K562 (cell line): ENCODE data around the gene RAD50. TPM values are rescaled to one million over a fixed set of nuclear protein-coding genes. Genes with fewer than 3 reads are reported as not detected.

ENCODE experiments used
- BACH1 ChIP-seq: fragments of 200-800 bp; sonication (Bioruptor generic); IDR thresholded peaks from 2 replicates; pipeline ENCODE4 v1.6.1; 2016; ENCODE audit warnings: missing genetic modification characterization, missing compliant biosample characterization
- CREM ChIP-seq: IDR thresholded peaks from 2 replicates; pipeline ENCODE4 v1.6.1; 2014; ENCODE audit warnings: antibody characterized with exemption, low read depth
- ETS2 ChIP-seq: IDR thresholded peaks from 2 replicates; pipeline ENCODE4 v1.6.1; 2016; ENCODE audit warnings: borderline replicate concordance, missing genetic modification characterization, mild to moderate bottlenecking, moderate library complexity, missing compliant biosample characterization; ENCODE audit not compliant: poor library complexity, severe bottlenecking
- HDAC6 ChIP-seq: IDR thresholded peaks from 2 replicates; pipeline ENCODE4 v1.6.1; 2012; ENCODE audit warnings: low read depth, mild to moderate bottlenecking, control low read depth, inconsistent platforms, low read length, moderate library complexity
- HNRNPK ChIP-seq: fragments of 200-400 bp; formaldehyde crosslinking; IDR thresholded peaks from one replicate; pipeline ENCODE4 v1.6.1; 2018; ENCODE audit warnings: mild to moderate bottlenecking, low read depth, low read length; ENCODE audit not compliant: poor library complexity, severe bottlenecking
- IRF9 ChIP-seq: fragments of 450-650 bp; IDR thresholded peaks from 2 replicates; pipeline ENCODE4 v1.6.1; 2016; ENCODE audit warnings: missing biosample characterization, missing genetic modification characterization
- PHB ChIP-seq: fragments of 250-450 bp; sonication (Bioruptor Pico); IDR thresholded peaks from 2 replicates; pipeline ENCODE4 v1.5.0; 2021
- ZNF175 ChIP-seq: fragments of 200-800 bp; sonication (Bioruptor generic); IDR thresholded peaks from 2 replicates; pipeline ENCODE4 v1.6.1; 2016; ENCODE audit warnings: low read depth, mild to moderate bottlenecking, missing genetic modification characterization, missing compliant biosample characterization
- ZNF212 ChIP-seq: fragments of 450-650 bp; formaldehyde crosslinking; IDR thresholded peaks from 2 replicates; pipeline ENCODE4 v1.4.0; 2020; ENCODE audit warnings: mild to moderate bottlenecking
- polyA plus RNA-seq, 8 experiments: library from polyadenylated mRNA; depleted of rRNA in 4 of 8; stranded (reverse) in 5 of 8; unstranded in 3 of 8; fragments of >200 nt; fragmentation: Nextera tagmentation in 2 of 8; fragmentation: Illumina TruSeq in 1 of 8; extraction: Ambion mirVana in 2 of 8; extraction: Trizol in 1 of 8; gene quantifications; 2 replicates each; pipeline versions ENCODE4 v1.2.1 to v1.2.3, GENCODE V29; 2011 to 2014; ENCODE audit warnings: inconsistent platforms in 1 of 8, missing spikeins in 1 of 8
- total RNA-seq, 7 experiments: library from RNA; depleted of rRNA in 6 of 7; stranded (reverse); fragments of >200 nt in 6 of 7; fragmentation: Illumina TruSeq in 2 of 7; extraction: Trizol in 2 of 7; gene quantifications; 2 replicates each; pipeline versions ENCODE4 v1.2.1 to v1.2.3, GENCODE V29; 2011 to 2021; ENCODE audit warnings: low replicate concordance in 1 of 7
- TF ChIP-seq, protein P1 (sequence below): fragments of 250-450 bp; sonication (Bioruptor Pico); IDR thresholded peaks from 2 replicates; pipeline ENCODE4 v1.5.0; 2020; ENCODE audit warnings: mild to moderate bottlenecking
- TF ChIP-seq, protein P2 (sequence below), 2 experiments: IDR thresholded peaks; 2 replicates each; pipeline ENCODE4 v1.6.1; 2012; ENCODE audit warnings: improper control_type of control experiment in 2 of 2, low read depth in 2 of 2, low read length in 2 of 2, borderline replicate concordance in 1 of 2
- TF ChIP-seq, protein P3 (sequence below), 2 experiments: IDR thresholded peaks in 1 of 2; conservative IDR thresholded peaks in 1 of 2; 2 replicates each; pipeline ENCODE4 v1.6.1; 2016; ENCODE audit warnings: low read depth in 2 of 2, mild to moderate bottlenecking in 1 of 2, missing compliant biosample characterization in 1 of 2, missing genetic modification characterization in 1 of 2, moderate library complexity in 1 of 2
- TF ChIP-seq, protein P4 (sequence below), 3 experiments: IDR thresholded peaks in 2 of 3; conservative IDR thresholded peaks in 1 of 3; 2 replicates each; pipeline ENCODE4 v1.5.1; 2011 to 2012; ENCODE audit warnings: low read length in 3 of 3, mild to moderate bottlenecking in 3 of 3, control low read depth in 2 of 3, improper control_type of control experiment in 1 of 3, inconsistent platforms in 1 of 3, low read depth in 1 of 3, mixed read lengths in 1 of 3, moderate library complexity in 1 of 3; ENCODE audit not compliant: insufficient read depth in 2 of 3

RAD50 gene
- total and polyA plus RNA-seq, 9 of the 15 experiments (the other 6 are each of a cell fraction or from before 2014, with no cell fraction given) = 15.3 to 74.2 (median 44.1) TPM

DNA sequence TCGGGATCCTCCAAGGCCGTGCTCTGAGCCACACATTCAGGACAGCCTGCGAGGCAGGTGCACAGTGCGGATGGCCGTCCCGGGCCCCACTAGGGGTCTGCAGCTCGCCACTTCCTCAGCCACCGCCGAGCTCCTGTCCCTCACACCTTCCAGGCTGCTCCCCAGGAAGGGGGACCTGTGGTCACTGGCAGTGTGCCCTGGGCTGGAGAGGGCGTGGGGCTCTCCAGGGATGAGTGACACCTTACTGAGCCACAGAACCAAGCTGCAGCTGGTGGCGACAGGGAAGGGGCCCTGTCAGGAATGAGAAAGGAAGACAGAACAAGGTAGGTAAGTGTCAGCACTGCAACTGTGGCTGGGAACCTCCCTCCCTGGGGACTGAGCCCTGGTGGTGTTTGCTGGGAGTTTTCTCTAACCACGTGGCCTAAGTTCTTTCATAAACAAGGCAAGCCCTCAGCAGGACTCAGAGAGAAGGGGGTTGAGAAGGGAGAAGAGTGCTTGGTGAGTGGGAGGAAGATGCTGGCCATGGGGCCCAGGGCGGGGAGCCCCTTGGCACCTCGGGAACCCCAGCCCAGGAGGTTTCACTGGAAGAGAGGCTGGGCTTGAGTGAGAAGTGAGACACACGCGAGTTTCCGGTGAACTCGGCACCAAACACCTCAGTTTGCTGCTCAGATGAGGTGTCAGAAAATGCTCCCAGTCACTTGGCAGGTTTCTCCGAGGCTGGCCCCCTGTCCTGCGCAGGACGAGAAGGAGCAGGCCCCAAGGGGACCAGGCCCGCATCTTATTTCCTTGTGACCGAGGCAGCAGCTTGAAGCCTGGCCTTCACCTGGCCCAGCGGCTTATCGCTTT, 106.4 kb downstream of the RAD50 start (continued):
- TF ChIP-seq IRF9 (tag) (peak; percentile 26; the same call in 1 of the 2 replicates), ETS2 (tag) (no peak), HNRNPK (no peak), BACH1 (tag) (no peak), PHB (CRISPR knock-in tag) (0 out of 2 replicates have a peak, but pooled peaks have one; percentile 19), ZNF212 (no peak), CREM (0 out of 2 replicates have a peak, but pooled peaks have one; percentile 14), ZNF175 (peak; percentile 12; the same call in 1 of the 2 replicates), HDAC6 (no peak)
- TF ChIP-seq, protein P1, sequence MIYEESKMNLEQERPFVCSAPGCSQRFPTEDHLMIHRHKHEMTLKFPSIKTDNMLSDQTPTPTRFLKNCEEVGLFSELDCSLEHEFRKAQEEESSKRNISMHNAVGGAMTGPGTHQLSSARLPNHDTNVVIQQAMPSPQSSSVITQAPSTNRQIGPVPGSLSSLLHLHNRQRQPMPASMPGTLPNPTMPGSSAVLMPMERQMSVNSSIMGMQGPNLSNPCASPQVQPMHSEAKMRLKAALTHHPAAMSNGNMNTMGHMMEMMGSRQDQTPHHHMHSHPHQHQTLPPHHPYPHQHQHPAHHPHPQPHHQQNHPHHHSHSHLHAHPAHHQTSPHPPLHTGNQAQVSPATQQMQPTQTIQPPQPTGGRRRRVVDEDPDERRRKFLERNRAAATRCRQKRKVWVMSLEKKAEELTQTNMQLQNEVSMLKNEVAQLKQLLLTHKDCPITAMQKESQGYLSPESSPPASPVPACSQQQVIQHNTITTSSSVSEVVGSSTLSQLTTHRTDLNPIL (CRISPR knock-in tag) = no peak
- TF ChIP-seq, protein P2, sequence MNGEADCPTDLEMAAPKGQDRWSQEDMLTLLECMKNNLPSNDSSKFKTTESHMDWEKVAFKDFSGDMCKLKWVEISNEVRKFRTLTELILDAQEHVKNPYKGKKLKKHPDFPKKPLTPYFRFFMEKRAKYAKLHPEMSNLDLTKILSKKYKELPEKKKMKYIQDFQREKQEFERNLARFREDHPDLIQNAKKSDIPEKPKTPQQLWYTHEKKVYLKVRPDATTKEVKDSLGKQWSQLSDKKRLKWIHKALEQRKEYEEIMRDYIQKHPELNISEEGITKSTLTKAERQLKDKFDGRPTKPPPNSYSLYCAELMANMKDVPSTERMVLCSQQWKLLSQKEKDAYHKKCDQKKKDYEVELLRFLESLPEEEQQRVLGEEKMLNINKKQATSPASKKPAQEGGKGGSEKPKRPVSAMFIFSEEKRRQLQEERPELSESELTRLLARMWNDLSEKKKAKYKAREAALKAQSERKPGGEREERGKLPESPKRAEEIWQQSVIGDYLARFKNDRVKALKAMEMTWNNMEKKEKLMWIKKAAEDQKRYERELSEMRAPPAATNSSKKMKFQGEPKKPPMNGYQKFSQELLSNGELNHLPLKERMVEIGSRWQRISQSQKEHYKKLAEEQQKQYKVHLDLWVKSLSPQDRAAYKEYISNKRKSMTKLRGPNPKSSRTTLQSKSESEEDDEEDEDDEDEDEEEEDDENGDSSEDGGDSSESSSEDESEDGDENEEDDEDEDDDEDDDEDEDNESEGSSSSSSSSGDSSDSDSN (IDR thresholded peaks at IDR 0.05; ENCODE audit: borderline replicate concordance in 1 of 2, low read depth in 2 of 2, low read length in 2 of 2) = no peak
- TF ChIP-seq, protein P3, sequence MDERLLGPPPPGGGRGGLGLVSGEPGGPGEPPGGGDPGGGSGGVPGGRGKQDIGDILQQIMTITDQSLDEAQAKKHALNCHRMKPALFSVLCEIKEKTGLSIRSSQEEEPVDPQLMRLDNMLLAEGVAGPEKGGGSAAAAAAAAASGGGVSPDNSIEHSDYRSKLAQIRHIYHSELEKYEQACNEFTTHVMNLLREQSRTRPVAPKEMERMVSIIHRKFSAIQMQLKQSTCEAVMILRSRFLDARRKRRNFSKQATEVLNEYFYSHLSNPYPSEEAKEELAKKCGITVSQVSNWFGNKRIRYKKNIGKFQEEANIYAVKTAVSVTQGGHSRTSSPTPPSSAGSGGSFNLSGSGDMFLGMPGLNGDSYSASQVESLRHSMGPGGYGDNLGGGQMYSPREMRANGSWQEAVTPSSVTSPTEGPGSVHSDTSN (CRISPR knock-in tag; IDR thresholded peaks at IDR 0.05; ENCODE audit: low read depth) = 0 out of 2 replicates have a peak, but pooled peaks have one; percentile 33
- TF ChIP-seq, protein P3 (tag; conservative IDR thresholded peaks at IDR 0.05; ENCODE audit: low read depth) = peak; percentile 43; the same call in 1 of the 2 replicates
- TF ChIP-seq, protein P4, sequence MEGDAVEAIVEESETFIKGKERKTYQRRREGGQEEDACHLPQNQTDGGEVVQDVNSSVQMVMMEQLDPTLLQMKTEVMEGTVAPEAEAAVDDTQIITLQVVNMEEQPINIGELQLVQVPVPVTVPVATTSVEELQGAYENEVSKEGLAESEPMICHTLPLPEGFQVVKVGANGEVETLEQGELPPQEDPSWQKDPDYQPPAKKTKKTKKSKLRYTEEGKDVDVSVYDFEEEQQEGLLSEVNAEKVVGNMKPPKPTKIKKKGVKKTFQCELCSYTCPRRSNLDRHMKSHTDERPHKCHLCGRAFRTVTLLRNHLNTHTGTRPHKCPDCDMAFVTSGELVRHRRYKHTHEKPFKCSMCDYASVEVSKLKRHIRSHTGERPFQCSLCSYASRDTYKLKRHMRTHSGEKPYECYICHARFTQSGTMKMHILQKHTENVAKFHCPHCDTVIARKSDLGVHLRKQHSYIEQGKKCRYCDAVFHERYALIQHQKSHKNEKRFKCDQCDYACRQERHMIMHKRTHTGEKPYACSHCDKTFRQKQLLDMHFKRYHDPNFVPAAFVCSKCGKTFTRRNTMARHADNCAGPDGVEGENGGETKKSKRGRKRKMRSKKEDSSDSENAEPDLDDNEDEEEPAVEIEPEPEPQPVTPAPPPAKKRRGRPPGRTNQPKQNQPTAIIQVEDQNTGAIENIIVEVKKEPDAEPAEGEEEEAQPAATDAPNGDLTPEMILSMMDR (IDR thresholded peaks at IDR 0.05 in 2 of 3, conservative IDR thresholded peaks at IDR 0.05 in 1 of 3; ENCODE audit: insufficient read depth in 2 of 3, low read depth in 1 of 3, low read length in 3 of 3) = no peak
